MG63 (cell line): ENCODE results near the gene TBC1D32. TPM values are rescaled to one million over a fixed set of nuclear protein-coding genes. Genes with fewer than 3 reads are reported as not detected.
"Not testable (repeated sequence)": the region's sequence is repeated elsewhere in the genome, so short reads cannot be mapped to it uniquely, and the experiment has no call there.

Experiments used
- DNase-seq: peaks from one replicate; pipeline ENCODE4 v3.0.0-alpha.2; 2020
- H3K27me3 ChIP-seq: fragments of 250-450 bp; sonication (Bioruptor Pico); 2 replicates; pipeline ENCODE4 v1.5.1; 2020; ENCODE audit warnings: mild to moderate bottlenecking, moderate library complexity
- H3K36me3 ChIP-seq: fragments of 250-450 bp; sonication (Bioruptor Pico); 2 replicates; pipeline ENCODE4 v1.5.1; 2020; ENCODE audit warnings: mild to moderate bottlenecking, moderate library complexity
- H3K4me3 ChIP-seq: fragments of 250-450 bp; sonication (Bioruptor Pico); 2 replicates; pipeline ENCODE4 v1.5.1; 2020; ENCODE audit warnings: mild to moderate bottlenecking, moderate library complexity
- H3K9me3 ChIP-seq: fragments of 250-450 bp; sonication (Bioruptor Pico); 2 replicates; pipeline ENCODE4 v1.5.1; 2020; ENCODE audit warnings: mild to moderate bottlenecking, moderate library complexity
- total RNA-seq: library from RNA; depleted of rRNA; stranded (reverse); fragments of >200 nt; shearing (Covaris generic); gene quantifications from 2 replicates; pipeline ENCODE4 v1.2.3, GENCODE V29; 2014; ENCODE audit warnings: low replicate concordance; rRNA removed

Gene TBC1D32
- total RNA-seq, result 3.1 and 10.7 TPM in 2 replicates

GRCh38 chr6:121334299-121335086 lies at the start of gene TBC1D32:
TSS of gene TBC1D32 (minus strand) at chr6:121334480. CDS start at chr6:121334430, 50 bp downstream.
- Histone ChIP-seq H3K4me3 (peak within 1 kb of the TSS; percentile 94), H3K9me3 (no peaks in the 10 kb centered on the region), H3K27me3 (no peaks in the 10 kb centered on the region), H3K36me3 (no peaks in the 10 kb centered on the region)
- peak; percentile 92 for DNase-seq

GRCh38 chr6:121383478-121383877 lies 49.2 kb upstream of the TBC1D32 start:
- Histone ChIP-seq H3K4me3 (no peak overlapping the region), H3K9me3 (no peaks in the 10 kb centered on the region), H3K27me3 (no peaks in the 10 kb centered on the region), H3K36me3 (no peaks in the 10 kb centered on the region)
- no peak for DNase-seq

GRCh38 chr6:121382467-121383121 lies 48.3 kb upstream of the TBC1D32 start:
- H3K4me3 ChIP-seq, result no peak overlapping the region
- no peak for DNase-seq
- H3K27me3 ChIP-seq, result no peaks in the 10 kb centered on the region
- no peaks in the 10 kb centered on the region for H3K36me3 ChIP-seq
- no peaks in the 10 kb centered on the region for H3K9me3 ChIP-seq

GRCh38 chr6:121376411-121376810 lies 42.1 kb upstream of the TBC1D32 start:
- Histone ChIP-seq H3K4me3 (no peak overlapping the region), H3K27me3 (no peaks in the 10 kb centered on the region), H3K36me3 (no peaks in the 10 kb centered on the region), H3K9me3 (peaks cover 5% of the 10 kb centered on the region; the same call in 1 of the 2 replicates)
- DNase-seq, result no peak

- H3K27me3 ChIP-seq, H3K9me3 ChIP-seq, H3K36me3 ChIP-seq, DNase-seq, H3K4me3 ChIP-seq: not testable (repeated sequence)
Observed at GRCh38 chr6:121374219-121374618, 39.9 kb upstream of the TBC1D32 start.

- H3K27me3 ChIP-seq, result peaks cover 2% of the 10 kb centered on the region; the same call in 1 of the 2 replicates
- no peaks in the 10 kb centered on the region for H3K9me3 ChIP-seq
- no peak overlapping the region for H3K4me3 ChIP-seq
- no peaks in the 10 kb centered on the region for H3K36me3 ChIP-seq
- no peak for DNase-seq
Observed at GRCh38 chr6:121365536-121366521, 31.5 kb upstream of the TBC1D32 start.

- no peaks in the 10 kb centered on the region for H3K36me3 ChIP-seq
- H3K27me3 ChIP-seq, result no peaks in the 10 kb centered on the region
- H3K9me3 ChIP-seq, result no peaks in the 10 kb centered on the region
- no peak overlapping the region for H3K4me3 ChIP-seq
- no peak for DNase-seq
Observed at GRCh38 chr6:121356575-121356974, 22.3 kb upstream of the TBC1D32 start.

- H3K4me3 ChIP-seq, result no peak overlapping the region
- no peak for DNase-seq
- no peaks in the 10 kb centered on the region for H3K36me3 ChIP-seq
- no peaks in the 10 kb centered on the region for H3K27me3 ChIP-seq
- no peaks in the 10 kb centered on the region for H3K9me3 ChIP-seq
Observed at GRCh38 chr6:121354764-121355163, 20.5 kb upstream of the TBC1D32 start.

GRCh38 chr6:121352941-121353340 lies 18.7 kb upstream of the TBC1D32 start:
- Histone ChIP-seq H3K36me3 (no peaks in the 10 kb centered on the region), H3K4me3 (no peak overlapping the region), H3K9me3 (no peaks in the 10 kb centered on the region), H3K27me3 (no peaks in the 10 kb centered on the region)
- DNase-seq, result no peak

GRCh38 chr6:121351916-121352315 lies 17.6 kb upstream of the TBC1D32 start:
- no peak for DNase-seq
- Histone ChIP-seq H3K27me3 (no peaks in the 10 kb centered on the region), H3K4me3 (no peak overlapping the region), H3K36me3 (no peaks in the 10 kb centered on the region), H3K9me3 (no peaks in the 10 kb centered on the region)

- Histone ChIP-seq H3K9me3 (no peaks in the 10 kb centered on the region), H3K36me3 (no peaks in the 10 kb centered on the region), H3K27me3 (no peaks in the 10 kb centered on the region), H3K4me3 (no peak overlapping the region)
- DNase-seq, result no peak
Observed at GRCh38 chr6:121349596-121349995, 15.3 kb upstream of the TBC1D32 start.

GRCh38 chr6:121347484-121347883 lies 13.2 kb upstream of the TBC1D32 start:
- Histone ChIP-seq H3K4me3 (no peak overlapping the region), H3K27me3 (no peaks in the 10 kb centered on the region)

GRCh38 chr6:121344539-121344938 lies 10.3 kb upstream of the TBC1D32 start:
- H3K27me3 ChIP-seq, result no peaks in the 10 kb centered on the region
- H3K9me3 ChIP-seq, result no peaks in the 10 kb centered on the region
- no peak overlapping the region for H3K4me3 ChIP-seq
- H3K36me3 ChIP-seq, result no peaks in the 10 kb centered on the region
- DNase-seq, result no peak

More at GRCh38 chr6:121347484-121347883, 13.2 kb upstream of the TBC1D32 start:
- no peak for DNase-seq
- no peaks in the 10 kb centered on the region for H3K9me3 ChIP-seq
- no peaks in the 10 kb centered on the region for H3K36me3 ChIP-seq

- Histone ChIP-seq H3K9me3 (no peaks in the 10 kb centered on the region), H3K27me3 (no peaks in the 10 kb centered on the region), H3K36me3 (no peaks in the 10 kb centered on the region), H3K4me3 (no peak overlapping the region)
- no peak for DNase-seq
Observed at GRCh38 chr6:121339639-121340226, 5.5 kb upstream of the TBC1D32 start.

- Histone ChIP-seq H3K27me3 (no peaks in the 10 kb centered on the region), H3K9me3 (no peaks in the 10 kb centered on the region)
- no peak for DNase-seq
Observed at GRCh38 chr6:121338956-121339355, 4.7 kb upstream of the TBC1D32 start.

GRCh38 chr6:121338366-121338765 lies 4.1 kb upstream of the TBC1D32 start:
- Histone ChIP-seq H3K9me3 (no peaks in the 10 kb centered on the region), H3K27me3 (no peaks in the 10 kb centered on the region), H3K36me3 (no peaks in the 10 kb centered on the region), H3K4me3 (no peak overlapping the region)
- DNase-seq, result no peak

More at GRCh38 chr6:121338956-121339355, 4.7 kb upstream of the TBC1D32 start:
- Histone ChIP-seq H3K36me3 (no peaks in the 10 kb centered on the region), H3K4me3 (no peak overlapping the region)
